Right lobe of liver (tissue), 6 donors: ENCODE results near the gene KLK3. TPM values are rescaled to one million over a fixed set of nuclear protein-coding genes. Genes with fewer than 3 reads are reported as not detected.

Source experiments
- ATAC-seq, 4 donors: fragments of 200-7000 bp; cut with Tn5 transposase; one replicate each; pipeline ENCODE4 v1.9.1; 2020; ENCODE audit warnings: mild to moderate bottlenecking in 4 of 4, moderate library complexity in 4 of 4
- DNase-seq, 3 donors: peaks; one replicate each; pipeline ENCODE4 v3.0.0-alpha.2; 2020
- H3K27ac ChIP-seq, 3 donors: fragments of 200-600 bp; one replicate each; pipeline ENCODE4 v1.8.0; 2022
- H3K27me3 ChIP-seq, 2 donors: fragments of 200-600 bp; one replicate each; pipeline ENCODE4 v1.8.0; 2022
- H3K36me3 ChIP-seq, 4 donors: fragments of 200-600 bp; sonication (generic) in 1 of 4; one replicate each; pipeline versions ENCODE4 v1.5.1 to v1.8.0; 2017 to 2022; ENCODE audit warnings: control low read depth in 1 of 4
- H3K4me1 ChIP-seq, 4 donors: fragments of 200-600 bp; sonication (generic) in 1 of 4; one replicate each; pipeline versions ENCODE4 v1.5.1 to v1.8.0; 2017 to 2022; ENCODE audit warnings: control low read depth in 1 of 4
- H3K4me3 ChIP-seq, 3 donors: fragments of 200-600 bp; one replicate each; pipeline ENCODE4 v1.8.0; 2022
- H3K9me3 ChIP-seq, 4 donors: fragments of 200-600 bp; sonication (generic) in 1 of 4; one replicate each; pipeline versions ENCODE4 v1.5.1 to v1.8.0; 2017 to 2022; ENCODE audit warnings: control low read depth in 1 of 4
- POLR2A ChIP-seq: fragments of 450-650 bp; IDR thresholded peaks from one replicate; pipeline ENCODE4 v1.6.1; 2017; ENCODE audit warnings: antibody characterized with exemption, mild to moderate bottlenecking
- WGBS: methylation state at CpG from one replicate; pipeline ENCODE4 v1.1.6; 2018; ENCODE audit warnings: low coverage, low lambda C conversion rate; ENCODE audit not compliant: insufficient coverage; ENCODE audit errors: missing lambda C conversion rate; 5-methylcytosine and 5-hydroxymethylcytosine counted together
- intact Hi-C, 2 donors: fragments of 100-400 bp; cut with DNase I; formaldehyde crosslinking; loops; one replicate each; pipeline versions ENCODE4 v1.11.2 to v1.14.1; 2022
- total RNA-seq, 6 experiments: library from RNA; depleted of rRNA in 2 of 6; stranded (reverse); fragments of >200 nt in 2 of 6; fragmentation: NEBNext Ultra II Directional in 3 of 6; extraction: Animal tissue kit (Norgen Biotek cat#: 25700) in 3 of 6; gene quantifications; one replicate each; pipeline versions ENCODE4 v1.1.0 to v1.2.4, GENCODE V29; 2016 to 2023
- TF ChIP-seq, protein P1 (sequence below), 4 donors: fragments of 200-600 bp in 3 of 4; fragments of 450-650 bp in 1 of 4; IDR thresholded peaks; one replicate each; pipeline versions ENCODE4 v1.5.1 to v1.8.0; 2016 to 2022; ENCODE audit warnings: antibody characterized with exemption in 4 of 4, mild to moderate bottlenecking in 2 of 4
- donor health status: DM: no; HTN: yes; CAD: no.
- donor health status: DM: no; HTN: no; CAD: no.
- donor health status: DM: no; HTN: no; CAD: no.
- donor health status: DM: no; HTN: yes; CAD: no.
- donor health status: DM: no; HTN: yes; CAD: no.

KLK3 gene
- total RNA-seq, 6 experiments from 2014 or later = not detected

DNA sequence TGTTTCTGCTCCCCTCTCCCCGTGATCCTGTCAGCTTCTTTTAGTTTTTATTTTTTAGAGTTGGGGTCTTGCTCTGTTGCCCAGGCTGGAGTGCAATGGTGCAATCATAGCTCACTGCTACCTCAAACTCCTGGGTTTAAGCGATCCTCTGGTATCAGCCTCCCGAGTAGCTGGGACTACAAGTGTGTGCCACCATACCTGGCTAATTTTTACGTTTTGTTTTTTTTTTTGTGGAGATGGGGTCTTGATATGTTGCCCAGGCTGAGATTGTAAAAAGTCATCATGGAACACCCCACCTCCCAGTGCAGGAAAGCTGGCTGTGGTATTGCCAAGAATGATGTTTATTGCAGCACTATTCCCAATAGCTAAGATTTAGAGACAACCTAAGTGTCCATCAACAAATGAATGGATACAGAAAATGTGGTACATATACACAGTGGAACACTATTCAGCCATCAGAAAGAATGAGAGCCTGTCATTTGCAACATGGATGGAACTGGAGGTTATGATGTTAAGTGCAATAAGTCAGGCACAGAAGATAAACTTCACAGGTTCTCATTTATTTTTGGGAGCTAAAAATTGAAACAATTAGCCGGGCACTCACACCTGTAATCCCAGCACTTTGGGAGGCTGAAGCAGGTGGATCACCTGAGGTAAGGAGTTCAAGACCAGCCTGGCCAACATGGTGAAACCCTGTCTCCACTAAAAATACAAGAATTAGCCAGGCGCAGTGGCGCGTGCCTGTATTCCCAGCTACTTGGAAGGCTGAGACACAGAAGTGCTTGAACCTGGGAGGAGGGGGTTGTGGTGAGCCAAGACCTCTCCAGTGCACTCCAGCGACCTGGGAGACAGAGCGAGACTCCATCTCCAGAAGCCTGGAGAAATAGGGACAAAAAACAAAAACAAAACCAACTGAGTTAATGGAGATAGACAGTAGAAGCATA, 14.7 kb upstream of the KLK3 start:
- intact Hi-C loops = no loop called here
- Histone ChIP-seq H3K4me1 (peaks cover 0 to 3% (median 0%) of the 10 kb centered on the region in 4 donors), H3K9me3 (no peaks in the 10 kb centered on the region), H3K4me3 (no peak overlapping the region), H3K36me3 (no peaks in the 10 kb centered on the region), H3K27ac (no peak overlapping the region), H3K27me3 (no peaks in the 10 kb centered on the region)
- no peak for ATAC-seq
- TF ChIP-seq, protein P1, sequence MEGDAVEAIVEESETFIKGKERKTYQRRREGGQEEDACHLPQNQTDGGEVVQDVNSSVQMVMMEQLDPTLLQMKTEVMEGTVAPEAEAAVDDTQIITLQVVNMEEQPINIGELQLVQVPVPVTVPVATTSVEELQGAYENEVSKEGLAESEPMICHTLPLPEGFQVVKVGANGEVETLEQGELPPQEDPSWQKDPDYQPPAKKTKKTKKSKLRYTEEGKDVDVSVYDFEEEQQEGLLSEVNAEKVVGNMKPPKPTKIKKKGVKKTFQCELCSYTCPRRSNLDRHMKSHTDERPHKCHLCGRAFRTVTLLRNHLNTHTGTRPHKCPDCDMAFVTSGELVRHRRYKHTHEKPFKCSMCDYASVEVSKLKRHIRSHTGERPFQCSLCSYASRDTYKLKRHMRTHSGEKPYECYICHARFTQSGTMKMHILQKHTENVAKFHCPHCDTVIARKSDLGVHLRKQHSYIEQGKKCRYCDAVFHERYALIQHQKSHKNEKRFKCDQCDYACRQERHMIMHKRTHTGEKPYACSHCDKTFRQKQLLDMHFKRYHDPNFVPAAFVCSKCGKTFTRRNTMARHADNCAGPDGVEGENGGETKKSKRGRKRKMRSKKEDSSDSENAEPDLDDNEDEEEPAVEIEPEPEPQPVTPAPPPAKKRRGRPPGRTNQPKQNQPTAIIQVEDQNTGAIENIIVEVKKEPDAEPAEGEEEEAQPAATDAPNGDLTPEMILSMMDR (IDR thresholded peaks at IDR 0.05) = no peak
- TF ChIP-seq POLR2A = no peak
- WGBS = 61% methylated on average over 6 of the region's 10 CpGs
- DNase-seq = no peak

DNA sequence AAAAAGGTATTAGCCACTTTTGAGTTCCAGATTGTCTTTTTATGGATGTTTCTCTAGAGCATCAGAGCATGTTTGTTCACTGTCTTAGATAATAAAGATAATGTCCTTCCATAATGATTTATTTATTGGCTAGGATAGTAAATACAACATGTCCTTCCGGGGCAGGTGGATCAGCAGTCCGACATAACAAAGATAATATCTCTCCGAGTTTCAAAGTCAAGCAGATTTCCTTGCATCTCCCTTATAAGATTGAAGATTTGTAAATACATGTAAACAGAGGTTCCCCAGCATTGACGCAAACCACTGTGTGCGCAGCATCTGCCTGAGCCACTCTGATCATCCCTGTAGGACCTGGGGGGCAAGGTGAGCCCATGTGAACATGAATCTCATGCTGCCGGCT, 12.6 kb upstream of the KLK3 start:
- intact Hi-C loops = no loop called here

DNA sequence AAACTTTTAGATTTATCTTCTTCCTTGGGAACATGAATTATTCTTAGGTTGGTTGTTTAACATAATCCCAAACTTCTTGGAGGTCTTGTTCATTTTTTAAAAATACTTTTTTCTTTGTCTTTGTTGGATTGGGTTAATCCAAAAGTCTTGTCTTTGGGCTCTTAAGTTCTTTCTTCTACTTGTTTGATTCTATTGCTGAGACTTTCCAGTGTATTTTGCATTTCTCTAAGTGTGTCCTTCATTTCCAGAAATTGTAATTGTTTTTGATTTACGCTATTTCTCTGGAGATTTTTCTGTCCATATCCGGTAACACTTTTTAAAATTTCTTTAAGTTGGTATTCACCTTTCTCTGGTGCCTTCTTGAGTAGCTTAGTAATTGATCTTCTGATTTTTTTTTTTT, 11.5 kb upstream of the KLK3 start:
- intact Hi-C loops = no loop called here
- Histone ChIP-seq H3K27me3 (no peaks in the 10 kb centered on the region), H3K4me1 (no peaks in the 10 kb centered on the region), H3K4me3 (no peak overlapping the region), H3K9me3 (no peaks in the 10 kb centered on the region), H3K36me3 (no peaks in the 10 kb centered on the region), H3K27ac (no peak overlapping the region)
- no peak for ATAC-seq
- DNase-seq = no peak
- 83% methylated on average over 2 of the region's 2 CpGs for WGBS
- TF ChIP-seq POLR2A = no peak
- TF ChIP-seq, protein P1 (IDR thresholded peaks at IDR 0.05) = no peak

More for the DNA sequence above, 12.6 kb upstream of the KLK3 start:
- ATAC-seq (no peak), DNase-seq (no peak)
- TF ChIP-seq, protein P1 (IDR thresholded peaks at IDR 0.05) = no peak
- no peak for TF ChIP-seq POLR2A
- Histone ChIP-seq H3K9me3 (no peaks in the 10 kb centered on the region), H3K27me3 (no peaks in the 10 kb centered on the region), H3K4me3 (no peak overlapping the region), H3K36me3 (no peaks in the 10 kb centered on the region), H3K4me1 (no peaks in the 10 kb centered on the region), H3K27ac (no peak overlapping the region)
- WGBS = 65% methylated on average over 6 of the region's 6 CpGs

DNA sequence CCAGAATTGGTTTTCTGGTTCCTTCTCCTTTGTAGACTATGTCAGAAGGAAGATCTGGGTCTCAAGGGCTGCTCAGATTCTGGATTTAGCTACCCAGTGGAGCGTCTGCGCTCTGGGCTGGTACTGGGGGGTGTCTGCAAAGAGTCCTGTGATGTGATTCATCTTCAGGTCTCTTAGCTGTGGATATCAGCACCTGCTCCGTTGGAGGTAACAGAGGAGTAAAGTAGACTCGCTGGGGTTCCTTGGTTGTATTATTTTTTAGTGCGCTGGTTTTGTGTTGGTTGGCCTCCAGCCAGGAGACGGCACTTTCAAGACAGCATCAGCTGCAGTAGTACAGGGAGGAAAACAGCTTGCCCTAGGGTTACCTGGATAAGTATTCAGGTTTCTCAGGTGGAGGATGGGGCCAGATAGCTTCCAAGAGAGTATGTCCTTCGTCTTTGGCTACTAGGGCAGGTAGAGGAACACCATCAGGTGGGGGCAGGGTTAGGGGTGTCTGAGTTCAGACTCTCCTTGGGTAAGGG, 11.0 kb upstream of the KLK3 start:
- Histone ChIP-seq H3K4me1 (no peaks in the 10 kb centered on the region), H3K27ac (no peak overlapping the region), H3K36me3 (no peaks in the 10 kb centered on the region), H3K9me3 (no peaks in the 10 kb centered on the region), H3K4me3 (no peak overlapping the region), H3K27me3 (no peaks in the 10 kb centered on the region)
- no peak for DNase-seq
- WGBS = 61% methylated on average over 6 of the region's 7 CpGs
- no peak for ATAC-seq
- TF ChIP-seq, protein P1 (IDR thresholded peaks at IDR 0.05) = no peak
- no peak for TF ChIP-seq POLR2A
- intact Hi-C loops = no loop called here
